ENCODE measurements around the gene ZNF536.

DNA sequence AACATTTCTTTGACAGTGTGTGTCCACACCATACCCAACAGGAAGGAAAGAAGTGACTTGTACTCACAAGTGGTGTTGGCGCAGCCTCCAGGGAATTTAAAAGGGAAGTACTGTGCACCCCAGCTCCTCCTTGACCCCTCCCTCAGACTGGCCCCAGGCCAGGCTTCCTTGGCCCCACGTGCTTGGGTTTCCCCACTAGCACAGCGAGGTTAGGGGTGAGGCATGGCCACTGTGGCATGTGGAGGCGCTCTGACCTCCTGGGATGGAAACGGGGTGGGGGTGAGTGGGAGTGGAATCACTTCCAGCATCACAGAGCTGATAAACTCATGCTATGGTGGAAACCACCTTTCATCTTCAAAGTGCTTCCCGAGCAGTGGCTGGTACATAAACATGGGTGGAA lies 168.6 kb downstream of the ZNF536 start:
- no peak for TF ChIP-seq EZH2 (IDR thresholded peaks at IDR 0.05; ENCODE audit: low read length, missing control alignments)
- TF ChIP-seq, protein P1, sequence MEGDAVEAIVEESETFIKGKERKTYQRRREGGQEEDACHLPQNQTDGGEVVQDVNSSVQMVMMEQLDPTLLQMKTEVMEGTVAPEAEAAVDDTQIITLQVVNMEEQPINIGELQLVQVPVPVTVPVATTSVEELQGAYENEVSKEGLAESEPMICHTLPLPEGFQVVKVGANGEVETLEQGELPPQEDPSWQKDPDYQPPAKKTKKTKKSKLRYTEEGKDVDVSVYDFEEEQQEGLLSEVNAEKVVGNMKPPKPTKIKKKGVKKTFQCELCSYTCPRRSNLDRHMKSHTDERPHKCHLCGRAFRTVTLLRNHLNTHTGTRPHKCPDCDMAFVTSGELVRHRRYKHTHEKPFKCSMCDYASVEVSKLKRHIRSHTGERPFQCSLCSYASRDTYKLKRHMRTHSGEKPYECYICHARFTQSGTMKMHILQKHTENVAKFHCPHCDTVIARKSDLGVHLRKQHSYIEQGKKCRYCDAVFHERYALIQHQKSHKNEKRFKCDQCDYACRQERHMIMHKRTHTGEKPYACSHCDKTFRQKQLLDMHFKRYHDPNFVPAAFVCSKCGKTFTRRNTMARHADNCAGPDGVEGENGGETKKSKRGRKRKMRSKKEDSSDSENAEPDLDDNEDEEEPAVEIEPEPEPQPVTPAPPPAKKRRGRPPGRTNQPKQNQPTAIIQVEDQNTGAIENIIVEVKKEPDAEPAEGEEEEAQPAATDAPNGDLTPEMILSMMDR (conservative IDR thresholded peaks at IDR 0.05 in 1 of 2, IDR thresholded peaks at IDR 0.05 in 1 of 2; ENCODE audit: low read depth in 1 of 2, low read length in 2 of 2): no peak
